GM12872 (cell line): ENCODE results near the gene RBFOX1.

Experiments
- TF ChIP-seq, protein P1 (sequence below): IDR thresholded peaks from 3 replicates; pipeline ENCODE4 v1.5.1; 2011; ENCODE audit warnings: low read depth, mild to moderate bottlenecking, low read length, moderate library complexity; ENCODE audit not compliant: insufficient read depth

The RBFOX1 gene

DNA sequence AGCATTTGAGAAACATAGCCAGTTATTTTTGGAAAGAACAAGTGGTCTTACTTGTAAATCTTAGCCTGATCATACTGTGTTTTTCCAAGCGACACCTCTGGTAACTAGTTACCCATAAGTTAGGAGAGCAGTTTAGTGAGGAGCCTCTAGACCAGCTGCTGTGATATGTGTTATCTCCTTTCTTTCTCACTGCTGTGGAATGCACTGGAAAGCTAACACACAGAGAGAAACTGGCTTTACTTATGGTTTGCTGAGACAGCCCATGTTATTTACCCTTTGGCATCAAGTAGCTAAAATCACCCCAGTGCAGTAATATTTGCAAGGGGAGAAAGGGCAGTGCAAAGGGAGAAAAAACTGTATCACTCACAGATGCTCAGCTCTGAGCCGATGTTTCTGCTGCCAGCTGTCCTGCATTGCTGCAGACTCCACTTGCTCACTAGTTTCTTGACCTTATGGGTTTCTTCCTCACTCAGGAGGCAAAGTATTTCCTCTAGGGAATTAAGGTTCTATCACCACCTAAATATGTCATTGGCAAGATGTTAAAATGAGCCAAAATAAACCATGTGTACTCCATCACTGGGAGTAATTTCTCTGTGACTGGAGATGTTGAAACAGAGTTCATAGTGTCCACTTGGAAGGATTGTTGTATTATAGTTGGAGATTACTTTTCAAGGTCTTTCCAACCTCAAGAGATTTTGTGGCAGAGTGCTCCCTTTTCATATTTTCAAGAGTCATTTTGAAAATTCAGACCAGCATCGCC, 2.3 kb downstream of the RBFOX1 start:
- TF ChIP-seq, protein P1, sequence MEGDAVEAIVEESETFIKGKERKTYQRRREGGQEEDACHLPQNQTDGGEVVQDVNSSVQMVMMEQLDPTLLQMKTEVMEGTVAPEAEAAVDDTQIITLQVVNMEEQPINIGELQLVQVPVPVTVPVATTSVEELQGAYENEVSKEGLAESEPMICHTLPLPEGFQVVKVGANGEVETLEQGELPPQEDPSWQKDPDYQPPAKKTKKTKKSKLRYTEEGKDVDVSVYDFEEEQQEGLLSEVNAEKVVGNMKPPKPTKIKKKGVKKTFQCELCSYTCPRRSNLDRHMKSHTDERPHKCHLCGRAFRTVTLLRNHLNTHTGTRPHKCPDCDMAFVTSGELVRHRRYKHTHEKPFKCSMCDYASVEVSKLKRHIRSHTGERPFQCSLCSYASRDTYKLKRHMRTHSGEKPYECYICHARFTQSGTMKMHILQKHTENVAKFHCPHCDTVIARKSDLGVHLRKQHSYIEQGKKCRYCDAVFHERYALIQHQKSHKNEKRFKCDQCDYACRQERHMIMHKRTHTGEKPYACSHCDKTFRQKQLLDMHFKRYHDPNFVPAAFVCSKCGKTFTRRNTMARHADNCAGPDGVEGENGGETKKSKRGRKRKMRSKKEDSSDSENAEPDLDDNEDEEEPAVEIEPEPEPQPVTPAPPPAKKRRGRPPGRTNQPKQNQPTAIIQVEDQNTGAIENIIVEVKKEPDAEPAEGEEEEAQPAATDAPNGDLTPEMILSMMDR = no peak

DNA sequence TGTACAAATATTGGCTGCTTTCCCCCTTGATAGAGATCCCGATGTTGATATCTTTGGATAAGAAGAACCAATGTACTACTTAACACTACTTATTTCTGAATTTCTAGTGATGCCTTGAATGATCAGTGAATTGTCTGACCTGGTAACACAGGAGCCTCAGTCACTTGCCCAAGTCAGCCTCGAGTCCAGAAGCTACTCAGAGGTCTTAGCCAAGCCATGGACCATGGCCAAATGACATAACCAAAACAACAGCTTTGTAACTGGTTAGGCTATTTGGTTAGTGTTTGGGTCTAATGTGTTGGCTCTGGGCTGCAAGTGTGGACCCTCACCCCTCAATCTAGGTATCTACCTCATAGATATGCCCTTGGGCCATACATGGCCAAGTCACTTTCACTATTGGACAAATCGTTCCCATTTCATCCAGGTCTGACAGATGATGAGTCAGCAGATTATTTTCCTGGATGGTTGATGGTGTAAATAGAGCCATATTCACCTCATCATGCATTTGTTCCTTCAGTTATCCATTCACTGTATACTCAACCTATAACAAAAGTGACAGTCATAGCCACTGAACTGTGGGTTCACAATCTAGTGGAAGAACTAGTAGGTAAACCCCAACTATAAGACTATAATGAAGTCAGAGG, 3.5 kb downstream of the RBFOX1 start:
- TF ChIP-seq, protein P1 = no peak

DNA sequence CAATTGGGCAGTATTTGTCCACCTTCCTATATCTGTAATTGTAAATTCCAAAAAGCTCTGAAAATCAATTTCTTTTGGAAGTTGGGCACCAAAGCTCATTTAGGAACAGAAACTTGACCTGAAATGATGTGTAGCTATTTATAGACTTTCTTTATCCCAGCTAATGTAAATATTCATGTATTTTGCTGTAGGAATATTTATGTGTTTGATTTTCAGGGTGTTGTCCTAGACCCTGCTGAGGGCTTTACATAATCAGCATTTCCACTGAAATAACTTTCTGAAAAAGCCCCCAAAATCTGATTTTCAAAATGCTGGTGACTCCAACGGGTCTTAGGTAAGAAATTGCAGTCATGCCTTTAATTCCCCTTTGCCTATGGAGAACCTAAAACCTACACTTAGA, 4.1 kb downstream of the RBFOX1 start:
- TF ChIP-seq, protein P1 = no peak

DNA sequence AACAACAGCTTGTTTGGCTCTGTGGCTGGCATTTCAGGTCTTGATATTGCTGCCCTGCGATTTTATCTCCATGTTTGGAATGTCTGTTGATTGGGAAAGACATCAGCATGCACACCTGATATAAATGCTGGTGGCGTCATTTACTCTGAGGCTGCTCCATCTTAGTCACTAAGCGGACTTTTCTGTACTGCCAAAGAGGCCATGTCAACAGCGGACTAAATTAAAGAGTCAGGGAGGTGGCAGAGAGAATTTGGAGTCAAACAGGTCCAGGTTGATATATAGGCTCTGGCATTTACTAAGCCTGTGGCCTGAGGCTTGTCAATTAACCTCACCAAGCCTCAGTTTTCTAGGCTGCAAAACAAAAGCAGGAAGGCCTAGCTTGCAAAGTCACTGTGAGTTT, 6.2 kb downstream of the RBFOX1 start:
- TF ChIP-seq, protein P1 = no peak

DNA sequence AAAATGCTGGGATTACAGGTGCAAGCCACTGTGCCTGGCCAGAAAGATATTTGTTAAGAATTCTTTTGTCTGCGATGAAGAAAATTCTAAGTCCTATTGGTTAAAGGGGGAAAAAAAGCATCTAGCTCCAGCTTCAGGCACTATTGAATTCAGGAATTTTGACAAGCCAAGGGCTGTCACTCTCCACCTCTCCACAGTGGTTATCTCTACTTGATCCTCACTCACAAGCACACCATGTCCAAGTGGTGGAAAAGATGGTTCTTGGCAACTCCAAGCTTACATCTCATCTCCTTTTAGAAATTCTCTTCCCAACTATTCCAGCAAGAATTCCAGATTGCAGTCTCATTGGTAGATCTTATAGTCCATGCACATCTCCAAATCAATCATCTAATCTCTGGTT, 7.1 kb downstream of the RBFOX1 start:
- TF ChIP-seq, protein P1 = no peak

DNA sequence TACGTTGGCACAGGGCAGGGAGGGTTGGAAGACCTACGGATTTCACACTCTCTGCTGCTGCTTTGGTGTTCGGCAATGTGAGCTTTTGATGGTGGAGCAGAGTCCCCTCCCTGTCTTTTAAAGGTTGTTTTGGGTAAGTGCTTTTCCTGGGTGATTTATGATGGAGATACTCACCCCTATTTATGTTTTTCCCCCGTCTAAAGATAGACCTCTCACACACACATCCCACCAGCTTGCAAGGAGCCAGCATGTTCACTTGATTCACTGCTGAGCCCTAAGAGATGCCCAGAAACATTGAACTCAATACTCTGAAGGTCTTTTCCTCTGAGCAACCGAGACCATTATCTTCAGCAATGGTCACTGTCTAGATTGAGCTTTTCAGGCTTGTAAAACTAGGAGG, 8.3 kb downstream of the RBFOX1 start:
- TF ChIP-seq, protein P1 = no peak

DNA sequence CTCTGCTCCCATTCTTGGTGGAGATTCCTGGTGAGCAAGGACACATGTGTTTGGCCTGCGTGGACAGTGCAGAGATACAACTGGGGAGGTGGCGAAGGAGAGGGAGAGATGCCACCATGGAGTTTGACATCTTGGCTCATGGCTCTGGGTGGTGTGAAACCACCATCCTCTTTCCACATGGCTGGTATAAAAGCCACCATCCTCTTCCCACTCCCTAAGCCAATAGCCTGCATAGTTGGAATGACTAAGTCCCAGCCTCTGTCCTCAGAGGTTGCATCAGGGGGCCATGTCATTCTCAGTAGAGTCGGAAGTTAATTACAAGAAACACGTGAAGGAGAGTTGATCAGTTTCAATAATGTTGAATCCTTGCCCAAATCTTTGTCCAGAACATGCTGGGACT, 10.0 kb downstream of the RBFOX1 start:
- TF ChIP-seq, protein P1 = no peak
